Measurements from ENCODE around the gene MAP4K2.

- TF ChIP-seq CTCF (IDR thresholded peaks at IDR 0.05), result no peak
- no peak for TF ChIP-seq PBX3 (IDR thresholded peaks at IDR 0.05)
- TF ChIP-seq REST (IDR thresholded peaks at IDR 0.05; ENCODE audit: low read depth, low read length), result no peak
- TF ChIP-seq RCOR1 (IDR thresholded peaks at IDR 0.05; ENCODE audit: low read length), result no peak
- no peak for TF ChIP-seq USF2 (IDR thresholded peaks at IDR 0.05; ENCODE audit: borderline replicate concordance, low read depth, low read length)
- TF ChIP-seq GABPA (IDR thresholded peaks at IDR 0.05; ENCODE audit: low read depth), result no peak
- TF ChIP-seq MAX (IDR thresholded peaks at IDR 0.05; ENCODE audit: low read depth), result no peak; the same call in 1 of the 2 replicates
Observed at GRCh38 chr11:64778223-64778472, 24.9 kb downstream of the MAP4K2 start.
